HepG2 (cell line): ENCODE results near the gene DNAJC9. TPM values are rescaled to one million over a fixed set of nuclear protein-coding genes. Genes with fewer than 3 reads are reported as not detected.

ENCODE experiments used
- ATF6 ChIP-seq: sonication (generic); formaldehyde crosslinking; conservative IDR thresholded peaks from 2 replicates; pipeline ENCODE4 v1.4.0; 2020; ENCODE audit warnings: missing genetic modification reagents
- CENPT ChIP-seq: sonication (generic); formaldehyde crosslinking; IDR thresholded peaks from 2 replicates; pipeline ENCODE4 v1.8.0; 2022; ENCODE audit warnings: low read depth, mild to moderate bottlenecking, moderate library complexity, missing genetic modification reagents
- HIVEP1 ChIP-seq: sonication (generic); formaldehyde crosslinking; IDR thresholded peaks from 2 replicates; pipeline ENCODE4 v1.4.0; 2020; ENCODE audit warnings: mild to moderate bottlenecking, missing genetic modification reagents
- KDM6A ChIP-seq: IDR thresholded peaks from 2 replicates; pipeline ENCODE4 v1.6.1; 2016; ENCODE audit warnings: low read depth
- MAZ ChIP-seq, 2 experiments: sonication (generic) in 1 of 2; formaldehyde crosslinking in 1 of 2; IDR thresholded peaks; 2 replicates each; pipeline versions ENCODE4 v1.5.0 to v1.6.1; 2012 to 2020; ENCODE audit warnings: low read depth in 2 of 2, mild to moderate bottlenecking in 2 of 2, borderline replicate concordance in 1 of 2, improper control_type of control experiment in 1 of 2, low read length in 1 of 2, missing genetic modification reagents in 1 of 2, moderate library complexity in 1 of 2
- REXO4 ChIP-seq: sonication (generic); formaldehyde crosslinking; IDR thresholded peaks from 2 replicates; pipeline ENCODE4 v1.8.0; 2022; ENCODE audit warnings: missing genetic modification reagents, mild to moderate bottlenecking, borderline replicate concordance
- SKIL ChIP-seq: sonication (generic); formaldehyde crosslinking; IDR thresholded peaks from 2 replicates; pipeline ENCODE4 v1.8.0; 2022; ENCODE audit warnings: missing genetic modification reagents, mild to moderate bottlenecking, moderate library complexity, borderline replicate concordance
- SOX13 ChIP-seq, 3 experiments: fragments of 450-650 bp in 1 of 3; sonication (generic) in 1 of 3; formaldehyde crosslinking in 1 of 3; IDR thresholded peaks in 2 of 3; conservative IDR thresholded peaks in 1 of 3; 2 replicates each; pipeline versions ENCODE4 v1.5.0 to v1.6.1; 2016 to 2020; ENCODE audit warnings: antibody characterized with exemption in 1 of 3, mild to moderate bottlenecking in 1 of 3, missing compliant biosample characterization in 1 of 3, missing genetic modification reagents in 1 of 3, moderate library complexity in 1 of 3
- SPEN ChIP-seq: sonication (generic); formaldehyde crosslinking; IDR thresholded peaks from 2 replicates; pipeline ENCODE4 v1.5.1; 2020; ENCODE audit warnings: low read depth, mild to moderate bottlenecking, missing genetic modification reagents
- XRCC5 ChIP-seq: fragments of 200-400 bp; formaldehyde crosslinking; optimal IDR thresholded peaks from 2 replicates; pipeline ENCODE3; 2017; ENCODE audit warnings: mild to moderate bottlenecking, low read length
- ZBTB21 ChIP-seq: sonication (generic); formaldehyde crosslinking; IDR thresholded peaks from 2 replicates; pipeline ENCODE4 v1.4.0; 2020; ENCODE audit warnings: missing genetic modification reagents
- ZBTB3 ChIP-seq: sonication (generic); formaldehyde crosslinking; IDR thresholded peaks from 2 replicates; pipeline ENCODE4 v1.4.0; 2020; ENCODE audit warnings: low read depth, mild to moderate bottlenecking, moderate library complexity, missing genetic modification reagents, borderline replicate concordance
- ZFP1 ChIP-seq: IDR thresholded peaks from 2 replicates; pipeline ENCODE4 v1.6.1; 2016
- ZKSCAN8 ChIP-seq: IDR thresholded peaks from 2 replicates; pipeline ENCODE4 v1.6.1; 2016; ENCODE audit warnings: borderline replicate concordance, missing genetic modification reagents, missing compliant biosample characterization
- ZNF350 ChIP-seq: sonication (generic); formaldehyde crosslinking; IDR thresholded peaks from 2 replicates; pipeline ENCODE4 v1.4.0; 2020; ENCODE audit warnings: mild to moderate bottlenecking, low read depth, missing genetic modification reagents, borderline replicate concordance
- ZNF503 ChIP-seq: sonication (generic); formaldehyde crosslinking; IDR thresholded peaks from 2 replicates; pipeline ENCODE4 v1.4.0; 2020; ENCODE audit warnings: missing genetic modification reagents
- polyA plus RNA-seq, 8 experiments: library from polyadenylated mRNA; depleted of rRNA in 3 of 8; stranded (reverse) in 7 of 8; unstranded in 1 of 8; fragments of >200 nt; fragmentation: Illumina TruSeq in 4 of 8; extraction: Trizol in 4 of 8; gene quantifications; 2 replicates each; pipeline versions ENCODE4 v1.2.1 to v1.2.3, GENCODE V29; 2011 to 2016; ENCODE audit warnings: low read depth in 4 of 8, missing spikeins in 1 of 8, mixed read lengths in 1 of 8; ENCODE audit not compliant: insufficient read depth in 1 of 8
- total RNA-seq, 5 experiments: library from RNA; depleted of rRNA; stranded (reverse); fragments of >200 nt; fragmentation: Illumina TruSeq; extraction: Trizol; gene quantifications; 2 replicates each; pipeline ENCODE4 v1.2.3, GENCODE V29; 2016; ENCODE audit warnings: low read depth in 1 of 5

The DNAJC9 gene
- total and polyA plus RNA-seq, 2 of the 13 experiments (the other 11 are each of a cell fraction or from before 2014, with no cell fraction given) = 15.9 to 60.3 TPM

- TF ChIP-seq SKIL (CRISPR knock-in tag) (no peak), XRCC5 (peak; percentile 88), ZBTB21 (CRISPR knock-in tag) (no peak), ZKSCAN8 (CRISPR knock-in tag) (no peak), ZBTB3 (0 out of 2 replicates have a peak, but pooled peaks have one; percentile 46), ATF6 (no peak), REXO4 (no peak), ZNF503 (CRISPR knock-in tag) (peak; percentile 38; the same call in 1 of the 2 replicates), ZFP1 (CRISPR knock-in tag) (peak; percentile 62; the same call in 1 of the 2 replicates), SOX13 (IDR thresholded peaks at IDR 0.05) (no peak), SOX13 (CRISPR knock-in tag; conservative IDR thresholded peaks at IDR 0.05 in 1 of 2, IDR thresholded peaks at IDR 0.05 in 1 of 2) (peak in 1 of 2 experiments; percentile 51; a peak in 1 of 4 replicates), SPEN (CRISPR knock-in tag) (peak; percentile 97), HIVEP1 (CRISPR knock-in tag) (peak; percentile 88), ZNF350 (CRISPR knock-in tag) (peak; percentile 95; the same call in 1 of the 2 replicates), KDM6A (CRISPR knock-in tag) (no peak), CENPT (CRISPR knock-in tag) (no peak), MAZ (IDR thresholded peaks at IDR 0.05; ENCODE audit: borderline replicate concordance, low read depth, low read length) (0 out of 2 replicates have a peak, but pooled peaks have one; percentile 16), MAZ (CRISPR knock-in tag; IDR thresholded peaks at IDR 0.05; ENCODE audit: low read depth) (no peak; the same call in 1 of the 2 replicates)
Observed at GRCh38 chr10:73252445-73253224, 5.6 kb upstream of the DNAJC9 start, which contains the start of gene MRPS16 (continued).
